Kasumi-1 (cell line): Measurements from ENCODE around the gene KRT86.
"Not testable (repeated sequence)": the region's sequence is repeated elsewhere in the genome, so short reads cannot be mapped to it uniquely, and the experiment has no call there.

ENCODE experiments used
- DNase-seq, 2 experiments: peaks; one replicate each; lab custom pipeline; 2025; lab: John Stamatoyannopoulos, UW

KRT86 gene

GRCh38 chr12:52267699-52268098 lies 6.7 kb upstream of the KRT86 start:
- no peak for DNase-seq

GRCh38 chr12:52268212-52268611 lies 6.2 kb upstream of the KRT86 start:
- no peak for DNase-seq

GRCh38 chr12:52270541-52271070 lies 3.8 kb upstream of the KRT86 start:
- DNase-seq, result no peak

GRCh38 chr12:52271158-52271557 lies 3.3 kb upstream of the KRT86 start:
- DNase-seq, result no peak

GRCh38 chr12:52275686-52276085 lies 1.2 kb downstream of the KRT86 start:
- DNase-seq, result no peak

GRCh38 chr12:52277486-52278245 lies 3.2 kb downstream of the KRT86 start:
- no peak for DNase-seq

- DNase-seq, result peak; percentile 28 to 36
Measured at GRCh38 chr12:52278575-52279421, 4.4 kb downstream of the KRT86 start.

- DNase-seq, result no peak
Measured at GRCh38 chr12:52279422-52280318, 5.2 kb downstream of the KRT86 start.

GRCh38 chr12:52280319-52280795 lies 5.9 kb downstream of the KRT86 start:
- no peak for DNase-seq

- no peak for DNase-seq
Measured at GRCh38 chr12:52280796-52281560, 6.5 kb downstream of the KRT86 start.

GRCh38 chr12:52284562-52285171 lies 10.2 kb downstream of the KRT86 start:
- no peak for DNase-seq

- DNase-seq, result no peak
Measured at GRCh38 chr12:52285172-52285745, 10.8 kb downstream of the KRT86 start.

- no peak for DNase-seq
Measured at GRCh38 chr12:52285851-52286530, 11.5 kb downstream of the KRT86 start.

- not testable (repeated sequence) for DNase-seq
Measured at GRCh38 chr12:52286857-52287785, 12.7 kb downstream of the KRT86 start.

GRCh38 chr12:52287816-52288805 lies 13.7 kb downstream of the KRT86 start:
- DNase-seq, result not testable (repeated sequence)

GRCh38 chr12:52290483-52291134 lies 16.2 kb downstream of the KRT86 start:
- DNase-seq, result not testable (repeated sequence)
